CD4-positive, alpha-beta T cell treated with Interleukin-21 for 1 hour (primary cell): ENCODE data around the gene EPB41L3.
"Not testable (repeated sequence)": the region's sequence is repeated elsewhere in the genome, so short reads cannot be mapped to it uniquely, and the experiment has no call there.

ENCODE experiments used
- DNase-seq: peaks from one replicate; pipeline ENCODE4 v3.0.0-alpha.2; 2020

Gene EPB41L3

DNA sequence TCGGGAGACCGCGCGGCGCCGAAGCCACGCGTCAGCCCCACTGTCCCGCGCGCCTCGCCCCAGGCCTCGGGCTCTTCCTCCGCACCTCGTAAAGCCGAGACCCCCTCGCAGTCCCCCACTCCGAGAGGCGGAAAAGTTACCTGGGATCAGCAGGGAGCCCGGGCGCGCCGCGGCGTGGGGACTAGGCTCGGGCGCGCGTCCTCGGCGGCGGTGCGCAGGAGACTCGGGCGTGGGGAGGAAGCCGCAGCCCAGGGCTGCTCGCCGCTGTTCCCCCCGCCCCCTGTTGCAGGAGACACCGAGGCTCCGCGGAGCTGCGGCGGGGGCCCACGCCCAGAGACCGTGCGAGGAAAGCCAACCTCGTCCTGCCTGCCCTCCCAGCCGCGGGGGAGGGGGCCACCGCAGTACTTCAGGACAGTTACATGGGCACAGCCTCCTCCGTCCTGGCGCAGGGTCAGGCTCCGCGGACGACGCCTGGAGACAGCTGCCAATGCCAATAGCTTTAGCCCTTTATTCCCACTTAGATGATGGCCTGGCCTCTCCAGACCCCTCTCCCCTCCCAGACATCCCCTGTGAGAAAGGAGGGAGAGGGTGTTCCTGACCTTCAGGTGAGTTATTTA, at the start of gene EPB41L3:
EPB41L3 (minus strand) TSS at position 225 of the 617 bp plus-strand sequence. CDS start 54,814 bp downstream, outside the sequence.
- peak; percentile 1 for DNase-seq

DNA sequence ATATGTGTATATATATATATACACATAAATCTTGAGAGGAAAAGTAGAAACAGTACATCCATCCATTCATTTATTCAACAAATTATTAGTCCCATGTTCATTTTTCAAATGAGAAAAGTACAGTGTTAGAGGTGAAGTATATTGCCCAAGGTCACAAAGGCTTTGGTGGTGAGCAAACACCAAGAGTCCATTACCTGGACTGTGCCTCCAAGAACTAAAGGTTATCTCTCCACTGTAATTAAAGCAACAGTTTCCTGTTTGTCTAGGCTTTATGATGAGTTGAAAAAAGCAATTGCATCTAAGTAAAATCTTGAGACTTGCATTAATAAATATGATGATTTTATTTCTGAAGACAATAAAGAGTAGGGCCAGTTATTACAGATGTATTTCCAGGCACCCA, 44.7 kb upstream of the EPB41L3 start:
- DNase-seq, result no peak

DNA sequence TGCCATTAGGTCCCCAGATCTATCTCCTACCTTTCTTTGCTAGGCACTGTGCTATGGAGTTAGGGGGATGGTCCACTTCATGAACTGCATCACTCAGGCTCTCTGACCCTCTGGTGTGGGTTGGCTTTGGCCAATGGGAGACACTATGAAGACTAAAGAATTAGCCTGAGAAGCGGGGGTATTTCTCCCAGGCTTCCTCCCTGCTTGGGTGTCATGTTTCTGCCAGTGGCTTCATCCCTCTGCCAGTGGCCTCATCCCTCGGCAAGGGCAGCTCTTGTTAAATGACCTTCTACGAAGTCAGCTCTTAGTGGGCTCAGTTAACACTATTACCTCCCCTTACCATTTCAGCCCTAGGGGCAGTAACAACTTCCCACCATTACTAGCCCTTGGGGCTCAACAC, 41.9 kb upstream of the EPB41L3 start:
- no peak for DNase-seq

DNA sequence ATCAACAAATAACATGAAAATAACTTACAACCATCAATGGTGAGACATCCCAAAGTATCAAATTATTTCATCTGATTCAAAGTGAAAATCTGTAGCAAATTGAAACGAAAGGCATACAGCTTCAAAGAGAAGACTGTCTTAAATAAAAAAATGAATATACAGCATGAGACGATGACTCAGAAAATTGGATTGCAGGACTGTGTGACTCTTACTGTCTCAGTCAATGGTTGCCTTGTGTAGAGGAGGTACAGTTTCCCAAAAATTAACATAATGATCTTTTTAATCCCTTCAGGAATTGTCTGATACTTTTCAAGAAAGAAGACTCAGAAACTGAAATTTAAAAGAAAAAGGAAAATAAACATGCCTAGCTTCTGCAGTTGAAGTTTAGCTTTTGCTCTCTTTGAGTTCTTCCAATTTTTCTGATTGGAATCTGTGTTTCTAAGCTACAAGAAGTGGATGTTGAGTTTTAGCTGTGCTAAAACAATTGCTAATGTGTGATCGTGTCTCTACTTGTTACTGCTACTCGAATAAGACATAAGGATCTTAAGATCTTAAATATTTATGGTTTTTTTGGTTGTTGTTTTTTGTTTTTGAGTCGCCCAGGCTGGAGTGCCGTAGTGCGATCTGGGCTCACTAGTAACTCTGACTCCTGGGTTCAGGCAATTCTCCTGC, 41.1 kb upstream of the EPB41L3 start:
- DNase-seq, result no peak

DNA sequence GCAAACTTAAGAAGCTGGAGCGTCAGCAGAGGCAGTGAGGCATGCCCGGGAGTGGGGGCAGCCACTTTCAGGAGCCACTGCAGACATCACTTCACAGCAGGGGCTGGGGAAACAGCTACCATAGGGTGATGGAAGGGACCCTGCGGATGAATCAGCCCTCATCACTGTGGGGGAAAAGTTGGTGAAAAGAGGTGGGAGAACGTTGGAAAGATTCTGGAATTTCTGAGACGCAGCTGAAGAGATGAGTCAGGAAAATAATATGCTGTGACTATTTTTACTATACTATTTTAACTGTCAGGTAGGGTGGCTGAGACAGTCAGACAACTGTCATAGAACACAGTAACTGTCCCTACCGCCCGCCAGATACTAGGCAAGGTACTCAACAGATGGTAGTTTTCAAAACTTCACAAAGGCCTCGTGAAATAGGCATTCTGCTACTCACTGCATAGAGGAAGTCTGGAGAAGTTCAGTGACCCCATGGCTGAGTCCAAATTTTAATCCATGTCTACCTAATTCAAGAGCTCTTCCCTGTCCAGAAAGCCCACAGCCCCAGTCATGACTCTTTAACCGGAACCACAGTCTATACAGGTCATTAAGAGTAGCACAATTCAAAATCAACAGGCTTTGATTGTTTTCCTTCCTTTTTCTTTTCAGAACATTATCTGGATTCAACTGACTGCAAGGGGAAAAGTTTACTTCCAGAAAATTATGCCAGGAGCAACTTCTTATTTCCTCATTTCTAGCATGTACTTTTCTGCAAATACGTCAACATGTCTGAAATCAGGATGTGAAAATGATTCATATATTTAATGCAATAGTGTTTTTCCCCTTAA, 39.3 kb upstream of the EPB41L3 start:
- peak; percentile 6 for DNase-seq

DNA sequence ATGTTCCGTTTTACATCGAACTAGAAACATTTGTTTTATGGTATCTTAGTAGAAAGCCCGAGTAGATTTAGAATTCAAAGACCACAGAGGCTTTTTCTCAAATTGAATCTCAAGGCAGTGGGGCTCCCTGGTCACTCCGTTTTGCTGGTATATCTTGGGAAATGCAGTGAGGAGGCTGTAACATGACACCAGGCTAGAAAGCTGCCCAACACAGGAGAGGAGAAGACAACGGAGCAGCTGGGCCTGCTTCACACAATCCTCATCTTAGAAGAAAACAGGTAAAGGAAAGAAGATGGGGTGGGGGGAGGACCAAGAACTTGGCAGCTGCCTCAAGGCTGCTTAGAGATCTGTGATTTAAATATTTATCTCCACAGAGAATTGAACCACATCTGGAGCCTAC, 38.3 kb upstream of the EPB41L3 start:
- no peak for DNase-seq

DNA sequence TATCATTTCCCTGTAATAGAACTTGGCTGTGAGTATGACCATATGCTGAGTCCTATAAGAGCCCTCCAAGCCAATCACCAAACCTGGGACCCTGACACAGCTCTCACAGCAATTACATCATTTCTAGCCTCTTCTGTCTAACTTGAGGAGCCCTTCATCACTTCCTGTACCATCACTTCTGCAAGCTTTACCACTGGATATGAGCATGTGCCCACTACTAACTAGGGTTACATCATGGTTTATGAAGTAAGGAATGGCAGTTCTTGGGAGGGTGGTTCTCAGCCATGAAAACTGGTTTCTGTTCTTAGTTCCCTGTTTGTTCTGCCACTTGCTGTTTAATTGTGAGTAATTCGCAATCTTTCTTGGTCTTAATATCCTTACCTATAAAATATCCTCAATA, 31.0 kb upstream of the EPB41L3 start:
- DNase-seq, result no peak

DNA sequence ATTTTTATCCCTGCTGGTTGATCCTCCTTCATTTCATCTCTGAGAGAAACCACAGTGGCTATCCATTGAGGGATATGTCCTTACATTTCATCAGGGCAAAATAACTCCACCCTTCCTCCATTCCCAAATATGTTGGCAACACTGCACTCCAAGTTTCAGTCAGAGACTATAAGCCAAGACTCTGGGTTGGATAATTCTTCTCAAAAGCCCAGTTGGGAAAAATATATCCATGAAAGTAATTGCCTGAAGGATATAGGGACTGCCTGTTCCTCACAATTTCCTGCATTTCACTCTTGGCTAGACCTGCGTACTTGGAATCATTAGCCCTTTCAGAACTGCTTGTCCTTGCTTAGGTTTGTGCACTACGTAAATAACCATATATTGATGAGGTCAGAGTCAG, 27.9 kb upstream of the EPB41L3 start:
- DNase-seq, result no peak

DNA sequence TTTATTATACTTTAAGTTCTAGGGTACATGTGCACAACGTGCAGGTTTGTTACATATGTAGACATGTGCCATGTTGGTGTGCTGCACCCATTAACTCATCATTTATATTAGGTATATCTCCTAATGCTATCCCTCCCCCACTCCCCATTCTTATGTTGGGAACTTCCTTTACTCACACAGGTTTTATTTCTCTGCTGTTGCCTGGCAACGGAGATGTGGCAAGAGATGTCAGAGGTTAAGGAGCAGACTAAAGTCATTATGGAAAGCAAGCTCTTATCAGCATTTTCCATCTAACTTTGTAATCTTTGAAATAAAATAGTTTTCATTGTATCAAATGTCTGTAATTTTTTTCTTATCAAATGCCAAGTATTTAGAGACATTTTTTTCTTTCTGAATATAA, 26.8 kb upstream of the EPB41L3 start:
- not testable (repeated sequence) for DNase-seq

DNA sequence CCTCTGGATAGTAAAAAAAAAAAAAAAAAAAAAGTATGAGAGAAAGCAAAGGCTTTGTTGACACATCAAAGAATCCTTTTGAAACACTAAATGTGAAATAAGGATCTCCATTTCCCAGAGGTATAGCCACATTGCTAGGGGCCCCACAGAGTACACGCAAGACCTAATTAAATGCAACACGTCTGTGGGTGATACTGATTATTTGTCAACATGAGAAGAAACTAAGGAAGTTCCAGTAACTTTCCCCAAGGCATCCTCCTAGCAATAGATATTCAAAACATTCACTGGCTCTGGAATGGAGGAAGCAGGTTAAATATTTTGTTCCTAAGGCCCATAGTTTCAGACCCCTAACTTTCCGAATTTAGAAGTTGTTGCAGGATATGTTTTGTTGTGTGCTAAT, 24.6 kb upstream of the EPB41L3 start:
- DNase-seq, result no peak

DNA sequence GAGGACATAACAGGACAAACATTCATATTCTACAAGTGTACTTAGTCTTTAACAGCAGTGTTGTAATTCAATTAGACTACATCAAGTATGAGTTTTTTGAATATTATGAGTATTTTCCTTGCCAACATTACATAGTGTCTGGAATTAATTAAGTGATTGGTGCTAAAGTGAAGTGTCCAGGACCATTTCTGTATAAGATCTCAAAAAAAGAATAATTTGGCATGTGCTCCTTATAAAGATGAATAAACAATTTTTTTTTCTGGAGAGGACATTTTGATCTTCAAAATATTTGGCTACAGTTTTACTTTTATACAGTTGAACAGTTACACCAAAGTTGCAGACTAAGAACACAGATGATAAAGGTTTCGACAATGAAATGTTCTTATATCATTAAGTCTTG, 15.1 kb upstream of the EPB41L3 start:
- no peak for DNase-seq

DNA sequence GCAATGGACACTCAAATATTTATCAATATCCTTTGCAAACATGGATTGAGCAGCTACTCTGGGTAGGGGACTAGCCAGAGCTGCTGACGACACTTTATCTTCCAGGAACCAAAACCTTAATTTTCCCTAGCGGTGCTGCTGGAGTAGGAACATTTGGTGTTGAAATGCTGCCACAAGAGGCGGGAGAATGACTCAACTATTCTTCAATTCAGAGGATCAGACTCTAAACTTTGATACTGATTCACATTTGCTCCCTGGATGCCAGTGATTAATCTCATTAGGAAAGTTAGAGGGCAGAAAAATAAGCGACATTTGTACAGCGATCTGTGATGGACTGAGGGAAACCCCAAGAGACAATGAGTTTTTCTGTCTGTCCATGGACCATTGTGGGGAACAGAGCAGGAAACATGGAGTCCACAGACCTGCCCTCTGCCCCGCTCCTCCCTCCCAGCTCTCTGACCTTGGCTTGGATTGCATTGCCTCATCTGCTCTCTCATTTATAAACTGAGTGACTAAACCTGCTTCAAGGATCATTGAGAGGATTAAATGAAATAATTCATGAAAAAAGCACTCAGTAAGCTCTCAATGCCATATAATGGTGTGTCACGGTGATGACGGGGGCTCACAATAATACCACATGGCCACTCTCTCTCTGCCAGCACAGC, 12.6 kb upstream of the EPB41L3 start:
- no peak for DNase-seq

DNA sequence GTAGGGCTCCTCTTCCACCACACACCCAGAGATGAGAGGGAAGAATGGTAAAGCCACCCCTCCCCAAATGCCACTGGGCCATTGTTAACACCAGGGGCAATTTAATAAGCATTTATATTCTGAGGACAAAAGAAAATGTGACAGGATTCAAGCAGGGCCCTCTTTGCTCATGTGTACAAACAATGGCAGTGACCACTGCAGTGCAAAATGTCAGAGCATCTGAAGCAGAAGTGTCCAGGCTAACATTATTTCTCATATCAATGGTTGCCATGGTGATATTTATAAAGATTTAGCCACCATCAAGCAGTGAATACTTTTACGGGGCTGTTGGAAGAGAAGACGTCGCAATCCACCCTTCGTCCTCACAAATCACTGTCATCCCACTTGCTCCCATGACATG, 10.8 kb upstream of the EPB41L3 start:
- DNase-seq, result no peak

DNA sequence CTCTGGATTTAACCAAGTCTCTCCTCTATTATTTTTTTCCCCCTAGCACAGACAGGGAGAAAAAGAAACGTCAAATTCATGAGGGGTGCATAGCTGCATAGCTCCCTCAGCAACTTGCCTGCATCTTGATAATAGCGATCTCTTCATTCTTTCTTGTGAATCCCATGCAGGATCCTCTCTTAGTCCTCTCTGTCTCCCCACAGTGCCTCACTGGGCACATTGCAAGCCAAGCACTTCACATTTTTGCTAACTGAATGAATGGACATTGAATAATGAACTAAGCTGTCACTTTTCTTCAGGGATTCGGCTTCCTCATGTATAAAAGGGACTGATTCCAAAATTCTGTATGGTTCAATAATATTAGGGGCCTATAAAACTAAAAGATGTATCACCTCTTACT, 2.9 kb upstream of the EPB41L3 start:
- no peak for DNase-seq

DNA sequence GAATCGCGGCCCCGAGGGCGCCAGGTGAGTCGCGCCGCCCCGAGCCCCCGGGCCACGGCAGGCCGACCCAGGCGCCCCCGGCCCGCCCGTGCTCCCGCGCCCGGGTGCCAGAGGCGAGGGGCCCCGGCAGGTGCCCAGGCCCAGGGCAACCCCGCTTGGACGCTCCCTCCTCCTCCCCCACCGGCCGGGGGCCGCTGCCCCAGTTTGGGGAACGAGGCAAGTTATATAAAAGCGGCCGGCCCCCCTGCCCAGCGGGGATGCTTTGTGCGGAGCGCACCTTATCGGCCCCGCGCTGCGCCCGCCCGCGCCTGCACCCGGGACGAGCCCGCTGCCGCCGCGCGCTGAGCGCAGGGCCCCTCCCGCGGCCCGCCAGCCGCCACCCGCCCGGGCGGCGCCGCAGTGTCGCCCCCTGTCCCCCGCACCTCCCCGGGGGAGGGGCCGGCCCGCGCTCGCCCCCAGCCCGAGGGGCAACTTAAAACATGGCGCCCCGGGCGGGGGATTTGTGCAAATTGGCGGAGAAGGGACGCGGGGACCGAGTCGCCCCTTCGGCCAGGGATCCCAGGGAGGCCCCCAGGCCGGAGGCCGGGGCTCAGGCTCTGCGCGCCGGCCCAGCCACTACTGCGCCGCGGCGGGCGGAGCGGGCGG, 639 bp downstream of the EPB41L3 start:
- no peak for DNase-seq

DNA sequence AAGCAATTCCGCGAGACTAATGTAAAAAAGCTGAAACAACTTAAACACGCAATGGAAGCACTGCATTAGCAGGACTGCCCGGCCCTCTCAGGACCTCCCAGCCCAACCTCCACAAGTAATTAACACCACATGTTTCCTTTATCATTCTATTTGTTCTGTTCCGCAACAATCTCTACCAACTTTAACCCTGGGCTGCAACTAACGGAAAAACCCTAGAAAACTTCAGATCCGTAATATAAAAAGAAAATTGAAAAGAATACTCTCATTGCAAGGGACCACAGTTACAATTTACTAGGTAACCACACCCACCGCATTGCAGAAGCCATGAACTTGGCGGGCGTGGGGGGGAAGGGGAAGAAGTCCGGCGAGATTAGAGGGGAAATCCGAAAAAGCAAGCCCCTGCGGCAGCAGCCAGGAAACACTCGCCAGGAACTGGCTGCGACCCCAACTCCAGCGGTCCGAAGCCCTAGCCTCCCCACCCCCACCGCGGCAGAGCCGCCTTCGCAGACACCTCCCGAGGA, 1.2 kb downstream of the EPB41L3 start:
- no peak for DNase-seq

DNA sequence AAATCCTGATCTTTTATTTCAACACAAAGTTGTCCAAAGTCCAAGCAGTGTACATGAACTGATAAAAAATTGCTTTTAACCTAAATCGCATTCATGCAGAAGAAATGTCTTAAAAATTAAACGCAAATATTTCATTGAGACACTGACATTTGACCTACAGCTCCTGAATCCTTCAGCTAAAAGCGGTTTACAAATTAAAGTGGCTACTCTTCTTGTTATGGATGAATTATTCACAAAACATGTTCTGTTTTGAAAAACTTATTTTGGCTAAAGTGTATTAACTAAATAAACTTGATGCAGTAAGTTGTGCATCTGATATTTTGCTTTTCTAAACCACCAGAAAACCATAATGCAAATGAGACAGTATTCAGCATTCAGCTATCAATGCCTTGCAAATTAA, 2.2 kb downstream of the EPB41L3 start:
- DNase-seq, result no peak

DNA sequence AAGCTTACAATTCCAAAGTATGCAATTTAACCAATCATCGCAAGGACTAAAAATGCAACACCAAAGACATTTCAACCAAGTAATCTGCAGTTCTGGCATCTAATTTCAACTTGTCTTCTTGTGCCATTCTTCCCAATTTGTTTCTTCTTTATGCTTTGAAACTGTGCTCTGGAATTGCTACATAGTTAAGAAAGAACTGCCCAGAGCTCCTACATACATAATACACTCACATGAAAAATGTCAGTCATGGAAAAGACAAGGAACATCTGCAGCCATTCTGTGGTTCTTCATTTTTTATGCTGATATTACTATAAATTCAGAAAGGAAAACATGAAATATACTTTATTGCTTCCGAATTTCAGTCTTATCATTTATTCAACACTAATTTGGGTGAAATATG, 4.4 kb downstream of the EPB41L3 start:
- DNase-seq, result no peak

DNA sequence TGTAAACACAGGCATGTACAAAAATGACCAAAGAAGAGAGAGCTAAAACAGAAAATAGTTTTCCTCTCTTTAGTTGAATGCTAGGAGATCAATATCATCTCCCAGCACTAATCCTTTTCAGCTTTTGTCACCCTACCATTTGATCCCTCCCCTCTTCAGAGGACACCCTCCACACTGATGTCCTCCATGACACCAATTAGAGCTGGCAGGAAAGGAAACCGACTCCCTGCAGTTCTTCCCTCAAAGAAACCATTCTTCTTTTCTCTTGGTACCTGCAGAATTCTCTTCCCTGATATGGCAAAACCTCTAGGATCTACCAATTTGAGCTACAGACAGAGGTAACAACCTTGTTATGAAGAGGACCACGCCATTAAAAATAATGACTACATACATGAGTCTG, 5.3 kb downstream of the EPB41L3 start:
- DNase-seq, result no peak

DNA sequence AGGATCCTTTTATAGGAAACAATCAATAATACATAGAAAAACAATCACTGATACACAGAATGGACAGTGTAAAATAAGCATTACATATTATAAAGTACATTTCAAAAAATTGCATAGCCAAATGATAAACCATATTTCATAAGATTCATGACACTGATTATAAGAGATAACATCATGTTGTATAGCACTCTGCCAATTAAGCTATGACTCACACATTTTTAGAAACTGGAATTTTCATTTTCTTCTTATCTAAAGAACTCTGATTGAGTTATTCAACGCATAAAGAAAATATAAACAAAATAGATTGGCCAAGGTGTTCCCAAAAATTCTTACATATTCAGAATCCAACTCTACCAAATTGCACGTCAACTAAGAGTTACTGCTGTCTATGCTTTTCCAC, 5.9 kb downstream of the EPB41L3 start:
- no peak for DNase-seq

DNA sequence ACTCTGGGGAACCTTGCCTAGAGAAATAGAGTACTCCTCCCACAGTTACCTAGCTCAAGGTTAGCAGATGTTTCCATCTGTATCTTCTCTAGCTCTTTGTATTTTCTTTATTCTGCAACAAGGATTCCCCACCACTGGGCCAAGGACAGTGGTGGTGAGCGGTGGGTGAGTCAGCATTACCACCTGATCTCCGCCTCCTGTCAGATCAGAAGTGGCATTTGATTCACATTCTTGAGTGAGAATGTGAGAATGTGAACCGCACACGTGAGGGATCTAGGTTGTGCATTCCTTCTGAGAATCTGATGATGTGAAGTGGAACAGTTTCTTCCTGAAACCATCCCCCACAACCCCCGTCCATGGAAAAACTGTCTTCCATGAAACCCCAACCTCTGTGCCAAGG, 9.0 kb downstream of the EPB41L3 start:
- DNase-seq, result no peak

DNA sequence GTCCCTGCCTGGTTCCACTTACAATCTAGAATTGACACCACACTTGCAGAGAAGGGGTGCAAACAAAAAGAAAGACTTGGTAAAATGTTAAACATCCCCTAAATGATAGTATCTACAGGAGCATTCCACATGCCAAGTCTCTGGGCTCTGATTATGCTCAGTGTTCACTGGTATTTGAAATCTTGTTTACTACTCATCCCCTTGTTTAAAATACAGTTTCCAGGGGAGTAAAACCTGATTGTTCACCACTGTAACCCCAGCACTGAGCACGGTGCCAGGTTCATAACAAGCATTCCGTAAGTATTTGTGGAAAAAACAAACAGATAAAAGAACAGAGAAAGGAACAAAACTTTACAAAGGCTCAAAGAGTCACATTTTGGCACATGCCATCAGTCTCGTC, 11.7 kb downstream of the EPB41L3 start:
- no peak for DNase-seq

DNA sequence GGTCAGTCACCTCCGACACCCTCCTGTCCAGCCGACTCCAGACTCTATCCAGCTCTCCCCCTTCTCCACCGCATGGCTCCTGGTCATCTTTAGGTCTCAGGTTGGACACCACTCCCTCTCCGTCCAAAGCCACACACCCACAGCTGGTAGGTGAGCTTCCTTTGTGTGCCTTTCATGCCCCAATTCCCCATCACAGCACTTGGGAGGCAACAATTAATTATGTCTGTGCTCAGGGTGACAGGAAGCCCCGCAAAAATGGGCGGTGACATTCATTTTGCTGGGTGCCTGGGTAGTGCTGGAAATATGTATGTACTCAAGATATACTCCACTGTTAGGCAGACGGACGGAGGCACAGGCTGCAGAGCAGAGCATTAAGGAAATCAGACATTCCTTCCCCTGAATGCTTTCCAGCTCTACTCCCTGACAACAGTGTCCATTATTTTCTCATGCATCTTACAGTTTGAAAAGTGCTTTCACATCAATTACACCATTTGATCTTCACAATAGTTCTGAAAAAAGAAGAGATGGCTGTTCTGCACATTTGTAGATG, 13.1 kb downstream of the EPB41L3 start:
- no peak for DNase-seq
